Measurements from ENCODE around the gene COL4A2. TPM values are rescaled to one million over a fixed set of nuclear protein-coding genes. Genes with fewer than 3 reads are reported as not detected.
A peak's percentile ranks its signal among the peaks of the same experiment; 100 is the strongest.

Gene COL4A2
- polyA plus RNA-seq, 10 donors, result 403 to 674 (median 464) TPM

DNA sequence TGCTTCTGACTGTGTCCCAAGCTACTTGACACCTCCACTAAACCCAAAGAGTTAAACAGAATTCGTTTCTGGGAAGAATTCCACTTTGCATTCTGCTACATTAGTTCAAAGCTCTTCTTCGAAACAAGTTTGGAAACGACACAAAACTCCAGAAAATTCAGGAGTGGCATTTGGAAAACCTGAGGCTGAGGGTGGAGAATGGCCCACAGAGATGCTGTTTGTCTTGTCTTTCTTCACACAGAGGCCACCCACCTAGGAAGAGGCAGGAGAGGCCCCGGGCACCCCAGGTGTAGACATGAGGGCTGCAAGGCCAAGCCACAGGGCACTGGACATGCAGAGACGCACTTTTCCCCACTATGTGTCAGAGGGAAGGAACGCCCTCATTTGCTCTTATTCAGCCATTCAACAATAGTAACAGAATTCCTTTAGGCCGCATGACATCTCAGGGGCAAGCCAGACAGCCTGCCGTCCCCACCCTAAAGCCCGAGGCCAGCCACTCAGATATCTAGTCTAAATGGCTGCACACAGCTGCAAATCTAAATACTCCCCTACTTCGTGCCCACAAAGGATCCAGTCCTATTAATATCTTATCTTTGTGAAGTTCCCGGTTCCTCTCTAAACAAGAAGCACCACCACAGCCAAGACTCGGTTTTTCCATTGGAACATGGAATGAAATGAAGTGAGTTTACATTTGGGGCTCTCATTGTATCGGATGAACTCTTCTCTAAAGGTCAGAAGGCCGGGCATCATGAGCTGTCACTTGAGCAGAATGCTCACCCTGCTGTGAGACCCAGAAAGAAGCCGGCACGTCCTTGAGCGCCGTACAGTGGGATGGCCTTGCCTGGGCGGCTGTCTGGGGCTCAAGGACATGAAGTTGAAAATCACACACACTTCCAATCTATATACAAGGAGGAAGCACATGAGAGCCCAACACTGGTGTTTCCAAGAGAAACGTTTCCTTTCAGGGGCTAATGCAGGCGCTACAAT is 20.0 kb upstream of the COL4A2 start:
- DNase-seq, result peak in 1 of 3 donors; percentile 52

DNA sequence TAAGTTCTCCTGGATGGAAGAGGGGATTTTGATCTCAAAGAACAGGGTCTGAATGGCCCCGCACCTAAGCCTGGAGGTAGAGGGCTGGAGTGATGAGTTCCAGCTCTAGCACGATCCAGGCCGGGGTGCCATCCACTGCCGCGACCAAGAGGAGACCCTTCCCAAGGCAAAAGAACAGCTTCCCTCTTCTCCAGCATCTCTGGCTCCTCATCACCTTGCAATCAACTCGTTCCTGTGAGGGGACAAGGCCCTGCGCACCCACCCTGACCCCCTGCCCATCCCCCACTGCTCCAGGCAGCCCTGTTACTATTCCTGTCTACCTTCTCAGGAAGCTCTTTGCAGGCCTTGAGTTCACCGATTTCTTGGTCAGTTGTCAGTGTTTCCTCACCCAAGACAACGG is 17.9 kb upstream of the COL4A2 start:
- no peak for DNase-seq

DNA sequence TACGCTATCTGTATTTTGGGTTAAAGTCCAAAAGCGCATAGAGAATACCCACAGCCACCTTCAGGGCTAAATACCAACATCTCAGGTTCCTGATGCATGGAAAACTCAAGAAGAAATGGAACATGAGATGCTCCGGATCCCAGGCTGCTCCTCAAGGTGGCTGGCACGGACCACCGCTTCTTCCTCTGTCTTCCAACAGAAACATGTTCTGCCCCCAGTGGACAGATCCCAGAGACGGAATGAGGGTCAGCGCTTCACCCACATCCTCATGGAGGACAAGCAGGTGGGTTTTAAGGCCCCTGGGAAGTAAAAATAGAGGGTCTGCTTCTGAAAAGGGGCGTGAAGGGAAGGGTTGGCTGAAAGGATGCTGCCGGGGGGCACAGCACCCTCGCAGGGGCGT is 17.4 kb upstream of the COL4A2 start:
- no peak for DNase-seq

DNA sequence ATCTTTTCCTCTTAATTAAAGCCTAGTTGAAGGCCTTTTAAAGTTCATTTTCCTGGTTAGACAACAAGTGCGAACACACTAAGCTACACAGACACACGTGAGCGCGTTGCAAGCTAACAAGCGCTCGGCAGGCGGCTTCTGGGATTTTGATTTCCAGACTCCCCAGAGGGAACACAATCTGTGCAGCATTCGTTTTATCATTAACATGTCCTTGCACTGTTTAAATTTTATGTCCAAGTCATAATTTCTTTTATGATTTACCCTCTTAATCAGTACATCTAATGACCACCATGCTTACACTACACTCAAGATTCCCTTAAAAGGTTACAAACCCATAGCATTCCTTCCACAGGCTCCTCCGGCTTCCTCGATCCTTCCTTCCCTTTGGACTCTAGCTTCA is 16.9 kb upstream of the COL4A2 start:
- no peak for DNase-seq

DNA sequence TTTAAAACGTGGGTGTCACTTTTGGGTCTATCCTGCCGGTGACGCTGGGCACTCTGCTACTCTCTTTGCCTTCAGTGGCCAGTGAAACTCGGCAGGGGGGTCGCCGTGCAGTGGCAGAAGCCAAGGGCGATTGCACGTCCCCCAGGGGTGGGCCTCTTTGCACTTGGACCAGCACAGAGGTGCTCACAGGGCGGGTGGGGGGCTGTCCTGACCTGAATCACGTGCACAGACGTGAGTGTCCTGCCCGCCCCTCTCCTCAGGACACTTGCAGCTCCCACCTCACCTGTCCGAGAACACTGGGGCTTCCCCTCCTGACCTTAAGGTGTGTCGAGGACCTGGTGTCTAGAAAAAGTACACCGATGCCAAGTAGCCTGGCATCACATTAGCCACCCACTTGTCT is 16.3 kb upstream of the COL4A2 start:
- DNase-seq, result no peak

DNA sequence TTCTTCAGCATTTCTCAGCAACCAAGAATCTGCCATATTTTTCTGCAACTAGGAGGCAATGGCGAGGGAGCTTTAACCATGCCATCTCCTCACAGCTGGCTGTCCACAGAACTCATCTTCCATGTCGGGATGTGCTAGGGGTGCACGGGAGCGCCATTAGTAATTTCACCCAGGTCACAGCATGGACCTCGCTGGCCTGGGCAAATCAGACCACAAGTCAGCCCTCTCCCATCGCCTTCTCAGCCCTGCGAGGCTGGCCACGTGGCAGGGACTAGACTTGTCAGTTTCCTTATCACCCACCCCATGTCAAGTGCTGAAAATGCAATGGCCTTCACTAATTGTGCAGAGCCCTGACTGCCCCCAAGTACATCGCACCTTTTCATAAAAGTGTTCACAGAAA is 15.8 kb upstream of the COL4A2 start:
- DNase-seq, result no peak

DNA sequence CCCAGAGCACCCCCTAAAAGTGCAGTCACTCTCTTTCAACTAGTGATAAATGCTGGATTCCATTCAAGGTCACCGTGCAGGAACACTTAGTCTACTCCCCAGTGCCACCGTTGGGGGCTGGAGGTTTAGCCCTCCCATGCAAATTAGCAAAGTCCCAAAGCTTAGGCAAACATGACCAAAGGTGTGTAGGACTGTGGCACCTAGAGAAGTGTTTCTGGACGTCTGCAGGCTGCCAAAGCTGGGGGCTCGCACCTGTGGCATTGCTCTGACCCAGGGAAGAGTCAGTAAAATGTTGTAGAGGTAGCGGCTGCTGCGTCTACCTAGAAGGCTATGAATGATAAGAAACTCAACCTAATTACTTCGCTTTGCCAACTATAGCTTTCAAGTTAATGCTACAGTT is 14.0 kb upstream of the COL4A2 start:
- no peak for DNase-seq

DNA sequence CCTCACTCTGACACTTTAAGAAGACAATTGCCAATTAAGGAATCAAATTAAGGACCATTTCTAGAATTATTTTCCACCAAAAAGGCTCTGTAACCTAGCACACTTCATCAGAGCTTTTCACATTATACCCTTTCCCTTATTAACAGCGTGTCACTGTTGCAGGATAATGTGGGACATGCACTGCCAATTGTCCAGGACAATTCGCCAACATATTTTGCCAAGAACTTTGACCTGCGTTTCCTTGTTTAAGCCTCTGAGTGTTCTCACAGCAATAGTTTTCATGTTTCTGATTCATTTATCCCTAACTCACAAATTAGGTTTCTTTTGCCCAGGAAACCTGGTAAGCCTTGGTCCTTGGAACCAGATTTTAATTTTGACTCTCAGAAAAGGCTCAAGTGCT is 13.4 kb upstream of the COL4A2 start:
- DNase-seq, result no peak

DNA sequence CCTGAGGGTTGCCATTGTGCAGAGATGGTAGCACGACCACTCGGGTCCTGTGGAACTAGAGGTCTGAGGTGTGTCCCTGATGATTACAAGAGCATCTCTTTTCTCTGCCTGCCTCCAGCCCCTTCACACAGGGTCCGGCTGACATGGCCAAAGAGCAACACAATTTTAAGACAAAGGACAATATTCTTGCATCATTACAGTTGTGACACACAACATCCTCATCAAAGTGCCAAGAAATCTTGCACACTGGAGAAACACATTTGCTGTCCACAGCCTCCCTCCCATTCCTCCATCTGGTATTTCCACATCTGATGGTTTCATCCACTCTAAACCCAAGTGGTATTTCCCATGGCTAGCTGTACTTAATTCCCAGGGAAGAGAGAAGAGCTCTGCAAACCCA is 12.9 kb upstream of the COL4A2 start:
- DNase-seq, result no peak

DNA sequence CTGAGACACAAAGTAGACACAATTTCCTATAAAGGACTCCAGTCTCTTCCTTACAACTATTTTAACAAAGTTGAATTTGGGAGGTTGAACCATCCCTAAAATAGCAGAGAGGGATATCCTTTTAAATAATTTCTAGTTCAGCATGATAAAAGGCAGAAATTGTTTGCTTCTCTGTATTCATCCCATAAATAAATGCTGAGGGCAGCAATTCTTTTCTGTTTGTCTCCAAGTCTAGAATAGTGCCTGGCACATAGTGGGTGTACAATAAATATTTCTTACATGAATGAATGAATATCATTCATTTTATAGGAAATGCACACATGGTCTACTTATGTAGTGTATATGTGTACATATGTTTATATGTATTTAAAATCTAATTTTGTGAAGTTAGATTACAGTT is 12.5 kb upstream of the COL4A2 start:
- DNase-seq, result no peak

DNA sequence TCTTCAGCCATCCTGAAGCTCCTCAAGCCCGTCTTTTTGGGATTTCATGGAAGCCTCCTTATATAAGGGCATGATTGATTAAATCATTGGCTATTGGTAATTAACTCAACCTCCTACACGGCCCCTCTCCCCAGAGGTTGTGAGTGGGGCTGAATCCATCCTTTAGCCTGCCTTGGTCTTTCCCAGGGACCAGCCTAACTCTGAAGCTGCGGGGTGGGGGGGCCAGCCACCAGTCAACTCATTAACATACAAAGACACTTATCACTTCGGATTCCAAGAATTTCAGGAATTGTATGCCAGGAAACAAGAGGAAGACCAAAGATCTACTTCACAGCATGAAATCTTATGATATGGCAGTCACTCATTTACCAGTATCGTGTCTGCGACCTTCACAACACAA is 10.1 kb upstream of the COL4A2 start:
- DNase-seq, result no peak

DNA sequence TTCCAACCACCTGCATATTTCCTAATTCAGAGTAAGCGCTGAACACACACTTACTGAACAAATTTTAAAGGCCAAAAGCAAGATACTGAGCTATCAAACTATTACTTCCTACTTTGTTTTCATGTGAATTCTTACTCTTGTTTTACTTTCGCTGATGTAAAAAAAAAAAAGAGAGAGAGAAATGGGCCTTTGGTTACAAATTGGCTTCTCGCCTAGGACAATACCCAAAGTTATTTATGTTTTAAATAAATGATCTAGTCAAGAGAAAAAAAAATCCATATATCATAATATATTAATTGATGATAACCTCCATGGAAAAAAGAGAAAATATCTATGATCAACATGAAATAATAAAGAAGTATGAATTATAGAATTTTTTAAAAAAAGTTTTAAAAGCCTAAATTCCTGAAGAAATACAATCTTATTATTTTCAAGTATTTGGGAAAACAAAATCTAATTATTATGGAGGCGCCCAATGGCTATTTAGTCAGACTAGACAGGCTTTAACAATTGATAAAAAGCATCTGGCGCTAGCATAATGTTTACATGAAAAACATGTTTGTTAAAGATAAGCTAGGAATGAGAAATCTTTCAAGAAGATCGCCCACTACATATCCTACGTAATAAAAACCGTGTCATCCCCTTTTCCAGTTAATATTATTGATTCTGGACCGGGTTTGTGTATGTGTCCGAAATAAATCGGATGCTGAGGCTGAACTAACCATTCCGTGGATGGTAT is 9.1 kb upstream of the COL4A2 start:
- DNase-seq, result no peak

DNA sequence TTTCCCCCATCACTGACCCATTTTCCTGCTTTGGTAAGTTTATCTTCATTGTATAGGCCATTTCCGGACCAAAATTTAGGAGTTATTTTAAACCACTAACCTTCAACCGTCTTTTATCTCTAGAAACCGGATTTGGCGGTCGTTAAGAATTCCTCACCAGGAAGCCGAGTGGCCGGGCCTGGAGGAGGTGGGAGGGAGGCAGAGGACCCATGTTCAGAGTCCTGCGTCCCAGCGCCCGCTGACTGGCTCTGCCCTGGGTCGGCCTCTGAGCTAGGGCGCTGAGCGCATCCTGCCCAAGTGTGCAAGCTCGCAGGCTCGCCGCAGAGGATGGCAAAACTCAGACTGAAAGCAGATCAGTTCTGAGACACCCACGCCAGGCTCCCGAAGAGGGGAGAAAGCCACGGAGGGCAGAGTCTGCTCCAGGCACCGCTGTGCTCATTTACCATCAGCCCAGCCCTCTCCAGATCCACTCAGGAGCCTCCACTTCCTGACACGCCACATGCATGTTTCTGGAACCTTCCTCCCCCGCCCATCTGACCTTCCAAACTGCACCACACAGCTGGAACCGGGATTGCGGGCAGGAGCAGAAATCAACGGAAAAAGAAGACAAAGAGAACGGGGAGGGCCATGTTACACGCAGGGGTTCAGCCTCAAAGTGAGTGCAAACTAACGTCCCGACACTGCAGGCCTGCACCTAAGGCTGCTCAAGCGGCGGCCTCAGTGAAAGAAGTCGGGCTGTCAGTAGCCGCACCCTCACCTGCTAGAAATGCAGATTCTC is 8.4 kb upstream of the COL4A2 start:
- no peak for DNase-seq

DNA sequence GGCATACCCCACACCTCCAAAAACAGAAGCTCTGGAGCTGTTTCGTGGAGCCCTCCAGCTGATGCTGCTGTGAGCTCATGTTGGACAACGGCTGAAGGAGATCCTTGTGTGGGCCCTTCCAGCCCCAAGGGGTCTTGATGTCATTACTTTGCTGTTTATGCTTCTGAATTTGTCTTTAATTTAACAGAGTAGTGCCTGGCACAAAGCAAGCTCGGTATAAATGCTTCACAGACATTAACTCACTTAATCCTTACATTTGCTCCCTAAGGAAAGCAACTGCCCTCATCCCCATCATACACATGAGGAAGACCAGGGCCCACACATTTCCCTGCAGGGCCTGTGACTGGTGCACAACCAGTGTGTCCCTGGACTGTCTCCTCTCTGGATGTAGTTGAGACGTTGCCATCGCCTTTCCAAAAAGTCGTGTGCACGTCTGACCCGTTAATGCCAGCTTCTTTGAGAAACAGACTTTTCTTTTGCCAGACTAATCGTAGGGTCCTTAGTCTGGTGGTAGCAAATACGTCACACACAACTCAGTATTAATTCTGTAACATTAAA is 7.7 kb upstream of the COL4A2 start:
- peak in 1 of 3 donors; percentile 51 for DNase-seq

DNA sequence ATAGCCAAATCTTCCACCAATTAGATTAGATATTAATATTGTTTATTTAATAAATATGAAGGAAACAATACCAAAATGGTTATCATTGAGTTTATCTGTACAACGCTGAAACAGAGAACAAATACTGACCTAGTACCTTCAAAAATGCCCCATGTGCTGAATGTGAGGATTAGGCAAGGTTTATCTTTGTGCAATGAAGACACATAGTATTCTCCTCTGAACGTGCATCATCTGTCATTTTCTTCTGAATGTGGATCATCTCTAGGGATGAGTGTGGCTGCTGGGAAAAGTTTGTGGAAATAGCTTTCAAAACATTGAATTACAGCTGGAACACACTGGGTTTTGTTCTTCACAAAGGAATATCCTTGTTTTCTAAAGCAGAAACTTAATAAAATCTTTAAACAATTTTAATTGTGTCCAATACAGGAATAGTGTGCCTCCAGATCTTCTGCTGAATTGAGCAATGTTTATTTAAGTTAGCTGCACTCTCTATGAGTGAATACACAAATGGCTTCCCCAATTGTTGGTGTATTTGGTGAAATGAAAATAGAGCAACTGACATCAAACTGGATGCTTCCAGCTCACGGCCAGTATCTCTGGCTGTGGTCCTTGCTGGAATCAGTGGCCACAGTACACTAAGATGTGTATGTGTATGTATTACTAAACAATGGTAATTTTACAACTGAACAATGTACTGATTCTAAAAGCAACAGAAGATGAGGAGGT is 6.8 kb upstream of the COL4A2 start:
- DNase-seq, result no peak

DNA sequence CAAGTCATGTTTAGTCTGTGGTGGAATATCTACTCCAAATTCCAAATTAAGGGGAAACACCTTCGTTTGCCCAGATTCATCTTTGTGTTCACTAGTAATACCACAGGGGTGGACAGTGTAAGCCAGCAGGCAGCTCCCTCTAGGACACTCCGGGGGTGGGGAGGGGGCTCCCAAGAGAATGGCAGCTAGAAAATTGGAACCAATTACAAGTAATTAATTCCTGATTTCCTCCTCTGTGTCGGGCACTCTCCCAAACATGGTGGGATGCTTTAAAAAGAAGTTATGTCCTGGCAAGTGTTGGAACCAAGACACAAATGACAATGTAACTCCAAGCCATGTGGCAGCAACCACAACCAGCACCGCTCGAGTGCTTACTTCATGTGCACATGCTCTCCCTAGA is 6.0 kb upstream of the COL4A2 start:
- DNase-seq, result no peak

DNA sequence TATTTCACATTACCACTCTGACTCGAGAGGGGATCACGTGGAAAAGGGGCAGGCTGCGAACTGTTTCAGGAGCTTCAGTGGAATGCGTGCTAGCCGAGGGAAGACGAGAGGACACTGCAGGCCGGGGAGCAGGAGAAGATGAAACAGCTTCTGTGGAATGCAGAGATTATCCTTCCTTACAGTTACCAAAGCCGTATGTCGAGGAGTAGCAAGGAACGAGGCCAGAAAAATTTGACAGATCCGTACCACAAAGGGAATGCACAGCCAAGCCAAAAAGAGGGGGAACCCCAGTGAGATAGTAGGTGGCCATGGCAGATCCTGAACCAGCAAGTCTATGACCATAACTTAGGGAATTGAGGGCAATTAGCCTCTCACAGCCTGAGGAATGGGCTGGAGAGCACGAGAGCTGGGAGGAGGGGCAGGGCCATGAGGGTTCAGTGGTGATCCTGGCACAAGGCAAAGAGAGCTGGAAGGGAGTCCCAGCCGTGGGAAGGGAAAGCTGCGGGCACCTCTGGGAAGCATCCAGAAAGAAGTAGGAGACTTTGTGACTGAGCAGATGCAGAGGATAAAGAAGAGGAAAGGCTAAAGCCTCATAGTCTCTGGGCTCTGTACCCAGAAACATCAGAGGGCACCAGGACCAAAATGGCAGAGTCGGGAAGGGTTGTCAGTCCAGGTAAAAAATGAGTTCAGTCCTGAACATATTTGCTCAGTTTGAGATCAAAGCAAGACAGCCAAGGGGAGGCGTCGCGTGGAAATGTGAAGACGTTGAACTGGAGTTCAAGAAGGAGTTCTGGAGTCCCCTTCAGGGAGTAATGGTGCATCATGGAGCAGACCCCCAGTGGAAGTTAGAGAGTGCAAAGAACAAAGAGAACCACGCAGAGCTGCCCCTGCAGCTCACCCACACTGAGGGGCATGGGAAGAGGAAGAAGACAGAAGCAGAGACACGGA is 5.2 kb upstream of the COL4A2 start:
- peak in 1 of 3 donors; percentile 81 for DNase-seq

DNA sequence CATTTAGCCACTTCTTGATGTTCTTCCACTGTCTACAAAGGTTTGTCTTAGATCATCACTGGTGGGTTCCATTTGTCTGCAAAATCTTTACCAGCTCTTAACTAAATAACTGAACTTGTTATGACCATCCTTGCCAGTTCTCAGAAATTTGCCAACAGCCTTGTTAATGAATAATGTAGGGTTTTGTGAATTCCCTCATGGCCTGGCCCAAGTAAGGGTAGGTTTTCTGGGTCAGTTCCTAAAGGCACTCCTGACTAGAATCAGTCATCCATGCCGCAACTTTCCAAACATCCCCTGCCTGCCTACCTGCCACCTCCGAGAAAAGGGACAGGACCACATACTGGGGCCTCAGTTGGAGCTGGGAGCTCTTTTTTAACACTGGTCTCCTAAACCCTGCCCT is 4.1 kb upstream of the COL4A2 start:
- no peak for DNase-seq

DNA sequence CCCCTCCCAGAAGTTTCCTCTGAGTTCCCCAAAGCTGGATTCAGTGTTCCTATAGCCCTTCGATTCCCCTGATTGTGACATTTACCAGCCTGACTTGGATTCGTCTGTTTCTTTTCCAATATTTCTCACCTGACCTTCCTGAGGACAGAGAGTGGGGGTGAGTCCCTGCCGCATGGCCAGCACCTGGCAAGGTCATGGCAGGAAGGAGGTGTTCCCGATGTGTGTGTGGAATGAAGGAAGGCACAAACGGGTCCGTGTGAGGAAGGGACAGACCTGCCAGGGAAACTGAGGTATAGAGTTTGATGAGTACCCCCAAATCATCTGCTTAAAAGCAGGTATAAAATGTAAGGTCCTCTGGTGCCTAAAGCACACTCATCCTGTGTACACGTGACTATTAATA is 3.4 kb upstream of the COL4A2 start:
- no peak for DNase-seq

DNA sequence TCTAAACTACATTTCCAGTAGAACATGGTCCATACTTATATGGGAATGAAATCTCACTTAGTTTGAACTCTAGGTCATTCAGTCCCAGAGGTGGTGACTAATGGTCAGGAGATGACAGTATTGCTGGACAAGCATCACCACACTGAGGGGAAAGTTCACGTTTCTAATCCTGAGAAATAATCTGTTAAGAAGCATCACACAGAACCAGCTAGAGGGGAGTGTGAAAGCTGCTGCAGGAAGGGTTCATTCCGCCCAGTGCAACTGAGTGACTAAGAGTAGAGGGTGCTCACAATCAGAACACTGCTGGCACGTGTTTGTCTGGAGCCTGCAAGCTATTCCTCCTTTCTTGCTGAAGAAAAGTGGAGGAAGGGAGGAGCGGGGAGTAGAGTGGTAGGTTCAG is 2.8 kb upstream of the COL4A2 start:
- no peak for DNase-seq

Data from muscle of back (tissue), 11 donors.